Epidermal melanocyte (primary cell): ENCODE measurements around the gene HERC5.
"Not testable (repeated sequence)": the region's sequence is repeated elsewhere in the genome, so short reads cannot be mapped to it uniquely, and the experiment has no call there.

Experiments
- DNase-seq: peaks from one replicate; pipeline ENCODE4 v3.0.0; 2011; ENCODE audit warnings: low spot score; ENCODE audit not compliant: insufficient read length

Gene HERC5

DNA sequence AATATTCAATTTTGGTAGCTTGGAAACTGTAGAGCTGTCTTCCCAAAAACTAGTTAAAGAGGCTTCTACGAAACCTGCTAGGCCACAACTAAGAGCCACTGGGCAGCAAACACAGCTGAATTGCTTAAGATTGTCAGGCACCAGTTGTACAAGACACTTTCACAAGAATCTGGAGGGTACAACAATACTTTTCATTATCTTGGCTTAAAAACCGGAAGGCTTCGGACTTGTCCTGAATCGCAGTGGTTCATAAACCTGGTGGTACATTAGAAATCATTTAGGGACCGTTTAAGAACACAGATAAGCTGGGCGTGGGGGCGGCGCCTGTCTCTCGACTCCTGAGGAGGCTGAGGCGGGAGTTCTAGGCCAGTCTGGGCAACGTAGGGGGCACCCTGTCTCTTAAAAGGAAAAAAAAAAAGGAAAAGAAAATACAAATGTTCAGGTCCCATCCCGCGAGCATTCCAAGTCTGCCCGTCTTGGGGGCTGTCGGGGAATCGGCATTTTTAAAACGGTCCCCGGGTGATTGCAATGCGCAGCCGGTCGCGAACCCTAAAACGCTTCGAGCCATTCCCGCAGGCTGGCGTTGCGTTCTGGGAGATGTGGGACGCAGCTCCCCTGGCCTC, 65.9 kb downstream of the HERC5 start:
- DNase-seq = no peak

DNA sequence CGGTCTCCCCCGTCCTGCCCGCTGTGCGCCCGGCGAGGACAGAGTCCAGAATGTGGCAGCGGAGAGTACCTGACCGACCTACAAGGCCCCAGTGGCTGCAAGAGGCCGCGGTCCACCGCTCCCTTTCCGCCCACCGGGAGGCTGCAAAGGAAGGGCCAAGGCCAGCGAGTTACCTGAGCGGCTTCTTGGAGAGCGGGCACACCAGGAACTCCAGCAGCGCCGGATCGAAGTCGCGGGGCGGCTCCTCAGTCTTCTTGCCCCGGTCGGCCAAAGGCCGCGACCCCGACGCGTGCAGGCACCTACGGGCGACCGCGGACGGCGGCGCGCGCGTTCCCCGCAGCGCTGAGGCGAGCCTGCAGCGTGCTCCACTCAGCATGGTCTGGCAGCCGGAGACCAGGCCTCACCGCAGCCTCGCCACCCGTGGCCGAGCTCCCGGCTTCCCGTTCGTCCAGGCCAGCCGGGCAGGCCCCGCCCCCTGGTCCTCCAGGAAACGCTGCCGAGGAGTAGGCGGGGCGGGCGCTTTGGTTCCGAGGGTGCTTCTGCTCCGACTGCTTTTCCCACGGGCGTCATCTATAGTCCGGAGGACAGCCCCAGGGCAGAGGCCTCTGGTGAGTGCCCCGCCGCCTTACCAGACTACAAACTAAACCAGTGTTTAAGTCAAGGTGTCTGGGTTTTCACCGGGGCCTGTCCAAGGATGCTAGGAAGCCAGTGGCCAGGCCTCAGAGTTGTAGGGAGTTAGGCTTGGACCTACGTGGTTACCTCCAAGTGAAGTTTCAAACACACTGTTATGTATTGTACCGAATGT, 66.6 kb downstream of the HERC5 start, which contains the start of gene PYURF:
PYURF (minus strand) TSS at position 452 of the 805 bp plus-strand sequence; CDS start at position 376, 76 bp downstream.
- peak; percentile 74 for DNase-seq

- no peak for DNase-seq
Observed at GRCh38 chr4:88524171-88524570, 67.3 kb downstream of the HERC5 start.

DNA sequence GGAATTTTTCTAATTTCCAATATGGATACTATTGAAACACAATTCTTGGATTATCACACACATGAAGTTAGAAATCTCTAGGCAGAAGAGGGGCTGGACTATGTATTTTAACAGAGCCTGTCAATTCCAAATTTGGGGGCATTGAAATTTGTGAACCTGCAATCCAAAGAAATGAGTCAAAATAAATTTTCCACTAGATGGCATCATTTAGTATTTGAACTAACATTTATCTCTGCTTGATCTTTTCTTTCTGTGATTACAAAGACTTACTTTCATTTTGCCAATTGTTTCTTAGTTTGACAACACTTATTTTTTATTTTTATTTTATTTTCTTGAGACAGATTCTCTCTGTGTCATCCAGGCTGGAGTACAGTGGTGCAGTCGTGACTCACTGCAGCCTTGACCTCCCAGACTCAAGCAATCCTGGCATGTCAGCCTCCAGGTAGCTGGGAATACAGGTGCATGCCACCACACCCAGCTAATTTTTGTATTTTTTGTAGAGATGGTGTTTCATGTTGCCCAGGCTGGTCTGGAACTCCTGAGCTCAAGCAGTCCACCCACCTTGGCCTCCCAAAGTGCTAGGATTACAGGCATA, 69.4 kb downstream of the HERC5 start:
- no peak for DNase-seq

DNA sequence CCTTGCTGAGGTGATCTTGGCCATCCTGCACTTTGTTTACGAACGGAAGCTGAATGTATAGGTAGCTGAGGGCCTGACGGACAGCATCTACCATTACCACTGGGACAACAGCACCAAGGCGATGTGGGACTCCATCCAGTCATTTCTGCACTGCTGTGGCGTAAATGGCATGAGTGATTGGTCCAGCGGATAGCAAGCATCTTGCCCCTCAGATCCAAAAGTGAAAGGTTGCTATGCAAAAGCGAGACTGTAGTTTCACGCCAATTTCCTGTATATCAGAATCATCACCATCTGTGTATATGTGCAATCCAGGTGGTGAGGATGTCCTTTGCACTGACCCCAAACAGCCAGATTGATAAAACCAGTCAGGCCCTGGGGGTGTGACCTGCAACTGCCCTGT, 70.9 kb downstream of the HERC5 start:
- no peak for DNase-seq

DNA sequence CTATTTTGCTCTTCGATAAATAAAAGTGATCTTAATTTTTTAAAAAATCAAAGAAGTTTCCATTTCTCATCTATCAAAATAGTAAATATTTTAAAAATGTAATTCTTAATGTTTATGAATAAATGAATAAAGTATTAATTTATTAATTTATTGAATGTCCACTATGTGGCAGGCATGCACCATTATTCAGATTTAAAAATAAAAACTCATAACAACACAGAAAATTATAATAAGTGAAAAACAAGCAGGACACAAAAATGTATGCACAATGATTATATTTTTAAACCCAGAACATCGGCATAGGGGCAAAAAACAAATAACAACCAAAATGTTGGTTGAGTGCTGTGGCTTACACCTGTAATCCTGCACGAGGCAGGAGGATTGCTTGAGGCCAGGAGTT, 71.9 kb downstream of the HERC5 start:
- no peak for DNase-seq

GRCh38 chr4:88531549-88531948, 74.6 kb downstream of the HERC5 start:
- DNase-seq = no peak

GRCh38 chr4:88533088-88533790, 76.3 kb downstream of the HERC5 start:
- no peak for DNase-seq

DNA sequence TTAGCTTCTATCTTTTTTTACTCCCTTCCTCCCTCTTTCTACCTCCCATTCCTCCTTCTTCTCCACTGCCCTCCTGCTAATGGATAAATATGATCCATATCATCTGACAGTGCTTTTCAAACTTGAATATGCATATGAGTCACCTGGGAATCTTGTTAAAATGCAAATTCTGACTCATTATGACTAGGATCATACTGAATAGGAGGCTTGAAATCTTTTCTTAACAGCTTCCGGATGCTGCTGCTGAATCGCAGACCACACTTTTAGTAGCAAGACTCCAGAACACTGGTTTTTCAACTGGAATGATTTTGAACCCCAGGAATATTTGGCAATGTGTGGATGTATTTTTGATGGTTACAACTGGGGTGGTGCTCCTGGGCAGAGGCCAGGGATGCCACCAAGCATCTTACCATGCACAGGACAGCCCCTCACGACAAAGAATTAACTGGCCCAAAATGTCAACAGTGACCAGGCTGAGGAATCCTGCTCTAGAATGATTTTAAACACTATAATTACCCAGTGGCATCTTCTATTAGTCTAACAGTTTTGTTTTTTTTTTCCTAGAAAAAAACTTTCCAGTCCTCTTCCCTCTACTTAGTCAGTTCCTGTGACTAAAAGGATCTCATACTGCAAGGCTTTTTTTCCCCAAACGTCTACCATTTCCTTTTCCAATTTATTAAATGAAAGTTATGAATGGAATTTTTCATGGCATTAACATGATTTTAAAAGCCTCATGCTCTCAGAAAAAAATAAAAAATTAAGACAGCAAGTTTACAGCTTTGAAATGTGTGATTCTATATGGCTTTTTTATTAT, 77.2 kb downstream of the HERC5 start:
- DNase-seq = no peak

- DNase-seq = no peak
Observed at GRCh38 chr4:88535090-88535755, 78.3 kb downstream of the HERC5 start.

DNA sequence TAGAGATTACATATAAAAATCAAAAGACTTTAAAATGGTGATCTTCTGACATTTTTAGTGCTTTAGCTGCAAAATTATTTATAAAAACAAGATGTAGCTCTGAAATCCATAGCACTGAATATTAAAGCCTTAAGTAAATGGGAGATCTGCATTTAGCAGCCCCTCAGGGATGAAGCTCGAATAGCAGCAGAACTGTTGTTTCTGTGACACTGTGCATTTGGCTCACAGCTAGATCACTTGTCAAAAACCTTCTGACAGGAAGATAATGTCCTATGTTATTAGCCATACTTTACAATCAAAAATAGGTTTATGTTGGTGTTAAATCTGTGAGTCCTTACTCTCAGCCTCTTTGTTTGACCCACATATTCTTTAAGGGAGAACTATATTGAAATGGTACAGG, 80.8 kb downstream of the HERC5 start:
- no peak for DNase-seq

DNA sequence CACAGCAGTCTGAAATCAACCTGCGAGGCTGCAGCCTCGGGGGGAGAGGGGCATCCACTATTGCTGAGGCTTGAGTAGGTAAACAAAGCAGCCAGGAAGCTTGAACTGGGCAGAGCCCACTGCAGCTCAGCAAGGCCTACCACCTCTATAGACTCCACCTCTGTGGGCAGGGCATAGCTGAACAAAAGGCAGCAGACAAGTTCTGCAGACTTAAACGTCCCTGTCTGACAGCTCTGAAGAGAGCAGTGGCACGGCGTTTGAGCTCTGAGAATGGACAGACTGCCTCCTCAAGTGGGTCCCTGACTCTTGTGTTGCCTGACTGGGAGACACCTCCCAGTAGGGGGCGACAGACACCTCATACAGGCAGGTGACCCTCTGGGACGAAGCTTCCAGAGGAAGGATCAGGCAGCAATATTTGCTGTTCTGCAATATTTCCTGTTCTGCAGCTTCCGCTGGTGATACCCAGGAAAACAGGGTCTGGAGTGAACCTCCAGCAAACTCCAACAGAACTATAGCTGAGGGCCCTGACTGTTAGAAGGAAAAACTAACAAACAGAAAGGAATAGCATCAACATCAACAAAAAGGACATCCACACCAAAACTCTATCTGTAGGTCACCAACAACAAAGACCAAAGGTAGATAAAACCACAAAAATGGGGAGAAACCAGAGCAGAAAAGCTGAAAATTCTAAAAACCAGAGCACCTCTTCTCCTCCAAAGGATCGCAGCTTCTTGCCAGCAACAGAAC, 82.6 kb downstream of the HERC5 start:
- DNase-seq = not testable (repeated sequence)

- DNase-seq = no peak
Observed at GRCh38 chr4:88549815-88550214, 92.9 kb downstream of the HERC5 start.
